ENCODE data around the gene UNC5C.
A peak's percentile ranks its signal among the peaks of the same experiment; 100 is the strongest.

The UNC5C gene

DNA sequence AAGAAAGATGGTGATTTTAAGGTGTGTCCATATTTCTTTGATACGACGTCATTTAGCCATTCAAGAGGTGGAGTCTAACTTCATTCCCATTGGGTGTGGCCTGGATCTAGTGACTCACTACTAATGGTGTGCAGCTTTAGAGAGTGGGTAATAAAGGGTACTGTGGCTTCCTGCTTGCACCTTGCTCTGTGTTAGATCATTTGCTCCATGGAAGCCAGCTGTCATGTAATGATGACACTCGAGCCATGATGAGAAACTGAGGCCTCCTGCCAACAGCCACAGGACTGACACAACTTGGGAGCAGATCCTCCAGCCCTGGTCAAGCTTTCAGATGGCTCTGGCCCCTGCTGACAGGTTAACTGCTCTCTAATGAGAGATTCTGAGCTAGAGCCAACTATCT is 82.0 kb downstream of the UNC5C start:
- no peak for DNase-seq (ENCODE audit: low spot score)

DNA sequence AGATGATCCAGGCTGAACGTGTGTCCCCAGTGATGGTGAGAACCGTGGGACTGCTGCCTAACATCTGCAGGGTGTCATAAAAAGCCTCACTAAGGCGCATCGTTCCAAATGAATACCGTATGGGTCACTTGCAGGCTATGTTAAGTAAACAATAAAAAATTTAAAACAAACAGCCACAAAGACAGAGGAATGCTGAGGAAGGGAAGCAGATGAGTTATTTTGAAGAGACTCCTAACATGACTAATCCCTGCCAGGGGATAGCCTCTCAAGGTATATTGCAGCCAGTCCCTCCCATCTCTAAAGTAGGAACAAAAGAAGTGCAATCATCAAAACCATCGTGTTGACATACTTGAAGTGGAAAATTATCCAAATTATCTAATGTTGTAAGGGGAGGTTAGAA is 83.8 kb downstream of the UNC5C start:
- no peak for DNase-seq (ENCODE audit: low spot score)

DNA sequence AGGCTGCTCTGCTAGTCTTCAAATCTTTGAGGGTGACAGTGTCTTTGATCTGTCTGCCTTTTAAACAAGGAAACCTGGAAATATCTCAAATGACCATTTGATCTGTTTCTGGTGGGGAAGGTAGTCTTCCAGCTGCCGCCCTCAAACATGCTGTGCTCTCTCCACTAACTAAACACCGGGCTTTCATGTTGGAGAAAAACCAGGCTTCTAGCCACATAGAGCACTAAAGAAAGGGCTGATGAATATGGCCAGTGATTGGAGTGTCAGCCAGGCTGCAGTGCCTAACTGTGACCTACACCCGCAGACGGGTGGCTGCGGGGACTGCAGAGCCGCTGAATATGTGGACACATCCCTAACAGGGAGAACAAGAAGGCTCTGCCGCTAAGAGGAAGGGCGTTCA is 85.9 kb downstream of the UNC5C start:
- no peak for DNase-seq (ENCODE audit: low spot score)

GRCh38 chr4:95457353-95457752 is 91.4 kb downstream of the UNC5C start:
- DNase-seq (ENCODE audit: low spot score): no peak

- DNase-seq (ENCODE audit: low spot score): no peak
Measured at GRCh38 chr4:95450294-95450693, 98.5 kb downstream of the UNC5C start.

DNA sequence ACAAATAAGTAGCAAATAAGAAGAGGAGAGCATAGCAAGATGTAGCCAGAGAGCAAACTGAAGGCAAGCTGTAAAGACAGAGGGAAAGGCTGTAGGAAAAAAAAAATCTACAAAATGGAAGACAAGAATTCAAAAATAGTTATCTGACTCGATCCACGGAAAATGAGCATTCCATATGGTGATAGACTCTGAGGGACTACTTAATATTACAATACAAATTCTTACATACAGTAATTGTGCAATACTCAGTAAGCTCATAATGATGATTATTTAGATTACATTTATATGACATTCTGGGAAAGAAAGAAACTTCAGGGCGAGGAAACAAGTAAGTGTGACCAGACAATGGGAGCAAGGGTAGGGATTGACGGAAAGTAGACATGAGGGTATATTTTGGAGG is 102.6 kb downstream of the UNC5C start:
- no peak for DNase-seq (ENCODE audit: low spot score)

DNA sequence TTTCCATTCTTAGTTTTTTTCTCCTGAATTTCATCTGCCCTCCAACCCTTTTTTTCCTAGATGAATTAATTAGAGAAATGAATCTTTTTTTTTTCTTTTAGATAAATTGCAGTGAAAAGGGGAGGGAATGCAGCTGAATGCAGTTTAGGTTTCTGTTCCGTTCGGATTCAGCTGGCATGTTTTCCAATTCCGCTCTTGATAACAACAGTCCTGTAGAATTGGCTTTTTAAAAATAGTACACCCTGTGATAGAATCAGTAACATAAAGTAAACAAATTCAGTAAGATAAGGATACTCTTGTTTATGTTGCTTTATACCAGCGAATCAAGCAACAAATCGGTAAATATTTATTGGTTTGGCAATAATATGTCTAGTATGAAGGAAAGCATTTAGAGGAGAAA is 103.5 kb downstream of the UNC5C start:
- DNase-seq (ENCODE audit: low spot score): no peak

DNA sequence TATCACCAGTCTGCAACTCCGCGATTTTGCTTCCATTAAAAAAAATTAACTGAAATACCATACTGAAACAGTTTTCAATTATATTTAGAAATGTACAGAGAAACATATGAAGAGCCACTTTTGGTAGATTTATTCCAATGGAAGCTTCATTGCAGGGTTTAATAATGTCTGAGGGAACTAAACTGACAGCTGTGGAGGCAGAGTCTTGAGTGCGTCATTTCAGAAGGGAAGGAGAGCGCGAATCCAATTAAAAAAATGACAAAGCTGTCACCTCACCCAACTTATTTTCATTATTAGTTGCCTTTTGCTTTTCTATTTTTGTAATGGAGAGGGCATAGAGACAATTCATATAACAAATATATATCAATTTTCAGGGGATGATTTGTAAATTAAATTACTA is 104.0 kb downstream of the UNC5C start:
- no peak for DNase-seq (ENCODE audit: low spot score)

DNA sequence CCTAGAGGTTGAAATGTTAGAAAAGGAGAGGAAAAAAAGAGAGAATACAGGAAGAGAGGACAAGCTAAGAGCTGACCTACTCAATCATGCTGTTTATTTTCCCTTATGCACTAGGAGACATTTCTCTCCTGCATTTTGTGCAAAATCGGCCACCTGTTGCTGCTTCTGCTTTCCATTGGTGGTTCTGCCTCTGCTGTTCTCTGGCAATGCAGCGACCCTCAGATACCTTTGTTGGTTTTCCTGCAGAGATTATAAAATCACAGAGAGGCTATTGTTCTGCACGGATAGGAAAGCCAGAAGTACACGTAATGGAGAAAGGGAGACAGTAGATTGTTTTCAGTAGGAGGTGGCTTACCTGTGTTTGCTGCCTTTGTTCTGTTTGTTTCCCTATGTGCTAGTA is 108.9 kb downstream of the UNC5C start:
- no peak for DNase-seq (ENCODE audit: low spot score)

DNA sequence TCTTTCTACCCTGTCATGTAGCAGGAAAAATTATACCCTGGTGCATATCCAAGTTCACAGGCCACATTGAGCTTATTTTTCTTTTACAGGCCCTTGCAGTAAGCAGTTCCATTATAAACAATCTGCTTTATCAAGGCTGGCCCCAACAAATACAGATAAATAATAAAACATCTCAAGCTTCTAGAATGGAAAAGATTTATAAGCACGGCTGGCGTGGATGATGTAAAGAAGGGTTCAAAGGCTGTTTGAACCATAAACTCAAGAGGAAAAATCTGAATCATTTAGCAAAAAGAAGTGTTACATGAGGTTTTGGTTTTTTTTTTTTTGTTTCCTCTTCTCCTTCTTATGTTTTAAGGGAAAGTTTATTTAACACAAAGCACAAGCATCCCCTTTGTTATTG is 109.7 kb downstream of the UNC5C start:
- DNase-seq (ENCODE audit: low spot score): no peak

GRCh38 chr4:95432466-95432865 is 116.3 kb downstream of the UNC5C start:
- DNase-seq (ENCODE audit: low spot score): no peak

GRCh38 chr4:95431678-95432077 is 117.1 kb downstream of the UNC5C start:
- DNase-seq (ENCODE audit: low spot score): no peak

DNA sequence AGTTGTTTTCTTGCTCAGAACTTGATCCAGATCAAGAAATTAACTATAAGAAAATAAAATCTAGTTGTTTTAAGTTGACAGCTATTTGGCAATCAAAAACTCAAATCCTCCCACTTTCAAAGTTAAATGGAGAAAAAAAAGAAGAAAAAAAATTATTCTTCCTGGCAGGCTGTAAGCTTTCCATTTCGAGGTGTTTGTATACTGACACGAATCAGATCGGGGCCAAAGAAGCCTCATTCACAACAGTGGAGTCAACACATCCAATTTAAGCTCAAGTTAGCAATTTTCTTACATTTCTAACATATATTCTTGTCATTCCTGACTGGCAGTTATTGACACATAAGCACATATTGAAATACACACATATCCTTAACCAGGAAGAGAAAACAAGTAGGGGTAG is 119.4 kb downstream of the UNC5C start:
- DNase-seq (ENCODE audit: low spot score): no peak

DNA sequence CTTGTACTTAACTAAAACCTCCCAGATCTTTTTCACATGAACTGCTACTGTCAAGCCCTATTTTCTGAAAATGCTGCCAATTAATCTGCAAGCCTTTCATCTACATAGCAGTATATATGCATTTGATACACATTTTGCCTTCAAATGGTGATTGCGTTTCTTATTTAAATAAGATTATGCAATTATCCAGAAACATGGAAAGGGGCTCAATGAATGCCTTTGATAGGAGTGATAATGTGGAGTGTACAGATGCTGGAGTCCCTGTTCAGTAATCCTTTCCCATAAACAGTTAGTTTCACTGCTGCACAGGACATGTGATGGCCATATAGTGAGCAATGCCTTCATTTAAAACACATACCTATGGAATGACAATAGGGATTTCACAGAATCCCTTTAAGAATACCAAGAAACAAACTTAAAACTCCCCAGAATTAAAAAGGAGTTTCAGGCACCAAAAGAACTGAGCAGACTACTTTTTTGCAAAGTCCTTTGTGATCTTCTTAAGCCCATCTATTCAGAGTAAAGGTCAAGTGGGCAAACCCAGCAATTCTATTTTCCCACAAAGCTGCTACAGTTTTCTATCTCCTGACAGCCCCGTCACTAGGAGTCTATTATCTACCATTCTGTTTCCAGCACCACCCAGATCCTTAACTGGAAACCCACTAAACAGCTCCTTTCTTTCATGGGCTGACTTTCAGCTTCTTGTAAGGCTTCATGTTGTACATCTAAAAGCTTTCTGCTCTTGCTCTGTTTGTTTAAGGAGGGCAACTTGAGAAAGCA is 120.3 kb downstream of the UNC5C start:
- DNase-seq (ENCODE audit: low spot score): no peak

- no peak for DNase-seq (ENCODE audit: low spot score)
Measured at GRCh38 chr4:95426455-95426854, 122.3 kb downstream of the UNC5C start.

GRCh38 chr4:95422436-95422835 is 126.3 kb downstream of the UNC5C start:
- no peak for DNase-seq (ENCODE audit: low spot score)

- DNase-seq (ENCODE audit: low spot score): peak; percentile 3
Measured at GRCh38 chr4:95421869-95422268, 126.9 kb downstream of the UNC5C start.

- no peak for DNase-seq (ENCODE audit: low spot score)
Measured at GRCh38 chr4:95417531-95417930, 131.2 kb downstream of the UNC5C start.

DNA sequence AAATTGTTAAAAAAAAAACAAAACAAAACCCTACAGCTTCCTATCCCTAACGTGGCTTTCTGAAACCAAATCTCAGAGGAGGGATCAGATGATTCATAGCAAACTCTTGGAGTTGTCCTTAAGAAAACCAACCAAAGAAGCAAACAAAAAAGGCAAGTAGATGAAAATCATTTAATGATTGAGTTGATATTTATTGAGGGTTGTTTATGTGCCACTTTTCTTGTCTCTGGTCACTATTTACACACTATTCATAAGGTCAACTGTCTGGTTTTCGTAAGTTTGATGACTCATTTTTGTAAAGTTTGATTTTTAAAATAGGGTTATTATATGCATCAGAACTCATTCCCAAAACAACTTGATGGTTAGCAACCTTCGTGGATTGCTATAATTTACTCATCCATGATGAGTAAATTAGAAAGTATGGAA is 133.4 kb downstream of the UNC5C start:
- no peak for DNase-seq (ENCODE audit: low spot score)

- no peak for DNase-seq (ENCODE audit: low spot score)
Measured at GRCh38 chr4:95411371-95412088, 137.2 kb downstream of the UNC5C start.

GRCh38 chr4:95410387-95410977 is 138.3 kb downstream of the UNC5C start:
- no peak for DNase-seq (ENCODE audit: low spot score)

GRCh38 chr4:95409750-95410149 is 139.0 kb downstream of the UNC5C start:
- no peak for DNase-seq (ENCODE audit: low spot score)

GRCh38 chr4:95409127-95409526 is 139.6 kb downstream of the UNC5C start:
- DNase-seq (ENCODE audit: low spot score): no peak
